Measurements from ENCODE around the gene TNS3. TPM values are rescaled to one million over a fixed set of nuclear protein-coding genes. Genes with fewer than 3 reads are reported as not detected.

The TNS3 gene
- polyA plus RNA-seq, 3 donors = 5.2 to 30.3 (median 7.9) TPM

- Histone ChIP-seq H3K4me3 (replicated peaks in 1 of 3; ENCODE audit: low read depth in 2 of 3, low read length in 3 of 3) (no peak overlapping the region), H3K4me2 (replicated peaks; ENCODE audit: extremely low read depth, low read length, poor library complexity, severe bottlenecking) (no peak overlapping the region), H4K20me1 (ENCODE audit: insufficient read depth, low read length) (peaks cover 100% of the 10 kb centered on the region), H3K27me3 (ENCODE audit: control insufficient read depth in 2 of 2, insufficient read depth in 2 of 2, low read length in 2 of 2) (no peaks in the 10 kb centered on the region), H2AFZ (ENCODE audit: insufficient read depth, low read depth, low read length, poor library complexity, severe bottlenecking) (no peak overlapping the region), H3K79me2 (ENCODE audit: insufficient read depth, low read length) (peaks cover 98% of the 10 kb centered on the region), H3K9ac (ENCODE audit: insufficient read depth, low read length, poor library complexity, severe bottlenecking) (no peak overlapping the region), H3K27ac (ENCODE audit: low read depth in 1 of 2, low read length in 2 of 2) (no peak overlapping the region), H3K9me3 (replicated peaks in 1 of 2; ENCODE audit: control insufficient read depth in 1 of 2, insufficient read depth in 1 of 2, low read length in 2 of 2) (no peaks in the 10 kb centered on the region), H3K36me3 (replicated peaks in 1 of 2; ENCODE audit: control insufficient read depth in 1 of 2, insufficient read depth in 2 of 2, low read length in 2 of 2) (peaks cover 4 to 33% of the 10 kb centered on the region in 2 donors), H3K4me1 (ENCODE audit: control insufficient read depth in 1 of 2, insufficient read depth in 2 of 2, low read length in 2 of 2) (peaks cover 27 to 30% of the 10 kb centered on the region in 2 donors)
- intact Hi-C loops (cut with micrococcal nuclease) = loop anchor here (5.0 to 10.0 kb wide), 2 partner anchors 34 to 89 kb away; no protein-coding TSS in a partner anchor
- H3K4me3 Mint-ChIP-seq = no peak overlapping the region
- 96% methylated on average over 8 of the region's 9 CpGs for WGBS (ENCODE audit: insufficient coverage)
- DNase-seq = no peak
- peak overlapping the region in 3 of 7 donors; percentile 6 to 76 (median 72) for H3K27ac Mint-ChIP-seq
- peaks cover 33% of the 10 kb centered on the region for H3K4me1 Mint-ChIP-seq
- TF ChIP-seq CTCF (IDR thresholded peaks at IDR 0.05) = no peak
- peaks cover 30 to 44% of the 10 kb centered on the region in 2 donors for H3K36me3 Mint-ChIP-seq
- H3K27me3 Mint-ChIP-seq (ENCODE audit: low read depth in 3 of 3) = no peaks in the 10 kb centered on the region
- no peaks in the 10 kb centered on the region for H3K9me3 Mint-ChIP-seq
Measured at GRCh38 chr7:47485640-47486435, 96.1 kb downstream of the TNS3 start.

DNA sequence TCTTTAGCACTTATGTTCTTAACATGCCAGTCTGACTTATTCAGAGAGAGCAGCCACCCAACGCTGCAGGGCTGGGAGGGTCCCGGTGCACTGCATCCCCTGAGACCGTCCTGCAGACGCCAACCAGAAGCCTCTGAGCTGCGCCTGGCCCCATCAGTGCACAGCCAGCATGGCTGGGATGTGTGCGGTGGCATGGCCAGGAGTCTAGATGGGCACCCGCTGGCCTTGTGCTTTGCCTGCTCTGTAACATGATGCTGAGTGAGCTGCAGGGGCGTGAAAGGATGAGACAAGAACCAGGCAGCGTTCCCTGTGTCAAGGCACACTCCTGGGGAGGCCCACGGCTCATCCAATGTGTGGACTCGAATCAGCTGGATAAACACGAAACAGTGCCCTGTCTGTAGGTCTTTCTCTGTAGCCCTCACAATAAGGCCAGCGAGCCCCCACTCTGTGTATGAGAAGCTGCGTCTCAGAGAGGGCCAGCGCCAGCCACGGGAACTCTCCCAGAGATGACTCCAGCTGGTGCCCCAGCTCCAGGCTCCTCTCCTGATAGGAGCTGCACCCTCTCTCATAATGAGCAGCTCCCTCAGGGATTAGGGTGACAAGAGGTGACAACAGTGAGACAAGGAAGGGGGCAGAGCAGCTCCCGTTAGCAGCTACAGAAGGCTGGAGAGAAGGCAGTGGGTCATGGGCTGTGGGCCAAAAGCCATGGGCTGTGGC lies 96.8 kb downstream of the TNS3 start:
- peaks cover 98% of the 10 kb centered on the region for H3K79me2 ChIP-seq (ENCODE audit: insufficient read depth, low read length)
- peaks cover 100% of the 10 kb centered on the region for H4K20me1 ChIP-seq (ENCODE audit: insufficient read depth, low read length)
- peaks cover 2 to 33% of the 10 kb centered on the region in 2 donors for H3K36me3 ChIP-seq (replicated peaks in 1 of 2; ENCODE audit: control insufficient read depth in 1 of 2, insufficient read depth in 2 of 2, low read length in 2 of 2)
- H3K4me3 Mint-ChIP-seq = no peak overlapping the region
- no peak overlapping the region for H3K9ac ChIP-seq (ENCODE audit: insufficient read depth, low read length, poor library complexity, severe bottlenecking)
- WGBS (ENCODE audit: insufficient coverage) = 96% methylated on average over 15 of the region's 17 CpGs
- TF ChIP-seq CTCF (IDR thresholded peaks at IDR 0.05) = no peak
- intact Hi-C loops (cut with micrococcal nuclease) = loop anchor here (5.0 to 10.0 kb wide), 3 partner anchors 33 to 90 kb away; no protein-coding TSS in a partner anchor
- H3K4me2 ChIP-seq (replicated peaks; ENCODE audit: extremely low read depth, low read length, poor library complexity, severe bottlenecking) = no peak overlapping the region
- H3K4me1 ChIP-seq (ENCODE audit: control insufficient read depth in 1 of 2, insufficient read depth in 2 of 2, low read length in 2 of 2) = peaks cover 35 to 37% of the 10 kb centered on the region in 2 donors
- H3K27ac Mint-ChIP-seq = peak overlapping the region in 4 of 7 donors; percentile 23 to 76 (median 64)
- H3K27ac ChIP-seq (ENCODE audit: low read depth in 1 of 2, low read length in 2 of 2) = no peak overlapping the region
- H3K4me3 ChIP-seq (replicated peaks in 1 of 3; ENCODE audit: low read depth in 2 of 3, low read length in 3 of 3) = no peak overlapping the region
- H3K4me1 Mint-ChIP-seq = peaks cover 41% of the 10 kb centered on the region
- no peaks in the 10 kb centered on the region for H3K27me3 ChIP-seq (ENCODE audit: control insufficient read depth in 2 of 2, insufficient read depth in 2 of 2, low read length in 2 of 2)
- H3K27me3 Mint-ChIP-seq (ENCODE audit: low read depth in 3 of 3) = no peaks in the 10 kb centered on the region
- H3K36me3 Mint-ChIP-seq = peaks cover 37 to 46% of the 10 kb centered on the region in 2 donors
- no peak overlapping the region for H2AFZ ChIP-seq (ENCODE audit: insufficient read depth, low read depth, low read length, poor library complexity, severe bottlenecking)
- no peaks in the 10 kb centered on the region for H3K9me3 ChIP-seq (replicated peaks in 1 of 2; ENCODE audit: control insufficient read depth in 1 of 2, insufficient read depth in 1 of 2, low read length in 2 of 2)
- no peaks in the 10 kb centered on the region for H3K9me3 Mint-ChIP-seq
- DNase-seq = no peak

Data from CD14-positive monocyte (primary cell).